ENCODE data around the gene CDH9.

The CDH9 gene, protein sequence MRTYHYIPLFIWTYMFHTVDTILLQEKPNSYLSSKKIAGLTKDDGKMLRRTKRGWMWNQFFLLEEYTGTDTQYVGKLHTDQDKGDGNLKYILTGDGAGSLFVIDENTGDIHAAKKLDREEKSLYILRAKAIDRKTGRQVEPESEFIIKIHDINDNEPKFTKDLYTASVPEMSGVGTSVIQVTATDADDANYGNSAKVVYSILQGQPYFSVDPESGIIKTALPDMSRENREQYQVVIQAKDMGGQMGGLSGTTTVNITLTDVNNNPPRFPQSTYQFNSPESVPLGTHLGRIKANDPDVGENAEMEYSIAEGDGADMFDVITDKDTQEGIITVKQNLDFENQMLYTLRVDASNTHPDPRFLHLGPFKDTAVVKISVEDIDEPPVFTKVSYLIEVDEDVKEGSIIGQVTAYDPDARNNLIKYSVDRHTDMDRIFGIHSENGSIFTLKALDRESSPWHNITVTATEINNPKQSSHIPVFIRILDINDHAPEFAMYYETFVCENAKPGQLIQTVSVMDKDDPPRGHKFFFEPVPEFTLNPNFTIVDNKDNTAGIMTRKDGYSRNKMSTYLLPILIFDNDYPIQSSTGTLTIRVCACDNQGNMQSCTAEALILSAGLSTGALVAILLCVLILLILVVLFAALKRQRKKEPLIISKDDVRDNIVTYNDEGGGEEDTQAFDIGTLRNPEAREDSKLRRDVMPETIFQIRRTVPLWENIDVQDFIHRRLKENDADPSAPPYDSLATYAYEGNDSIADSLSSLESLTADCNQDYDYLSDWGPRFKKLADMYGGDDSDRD

DNA sequence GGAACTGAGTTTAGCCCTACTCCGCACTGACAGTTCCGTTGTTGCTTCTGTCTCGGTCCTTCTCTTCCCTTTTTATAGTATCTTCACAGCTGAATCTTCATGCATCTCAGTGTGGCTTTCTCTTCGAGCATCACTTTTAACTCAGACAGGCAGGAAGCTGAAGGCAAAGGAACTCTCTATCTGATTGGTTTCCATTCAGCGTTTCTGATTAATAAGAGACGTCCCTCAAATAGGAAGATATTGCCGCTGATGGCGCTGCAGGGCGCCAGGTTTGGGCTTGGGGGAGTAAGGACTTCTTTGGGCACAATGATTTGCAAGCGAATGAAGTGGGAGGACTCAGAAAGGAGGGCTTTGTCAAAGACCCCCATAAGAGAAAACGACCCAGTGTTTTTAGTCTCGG is at the start of gene CDH9:
Gene CDH9, minus strand, starts transcription at position 111 of the 400 bp plus-strand sequence. CDS start 50,253 bp downstream, outside the sequence.
- no peak for DNase-seq

DNA sequence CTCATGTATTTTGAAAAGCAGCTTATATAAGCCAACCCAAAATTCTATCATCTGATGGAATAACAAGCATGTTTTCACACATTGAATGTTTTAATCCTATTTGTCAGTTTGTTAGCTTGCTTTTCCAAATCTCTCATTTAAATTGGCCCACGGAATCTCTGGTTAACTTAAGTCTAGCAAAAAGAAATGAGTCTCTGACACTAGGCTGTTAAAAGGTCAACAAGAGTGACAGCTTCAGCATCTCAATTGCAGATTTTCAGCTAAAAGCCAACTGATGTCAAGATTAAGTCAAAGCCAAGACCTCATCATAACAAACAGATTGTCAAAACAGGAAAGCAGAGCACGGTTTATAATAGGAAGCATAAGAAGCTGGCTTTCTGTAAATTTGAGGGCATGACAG is 49.4 kb upstream of the CDH9 start:
- DNase-seq: no peak

DNA sequence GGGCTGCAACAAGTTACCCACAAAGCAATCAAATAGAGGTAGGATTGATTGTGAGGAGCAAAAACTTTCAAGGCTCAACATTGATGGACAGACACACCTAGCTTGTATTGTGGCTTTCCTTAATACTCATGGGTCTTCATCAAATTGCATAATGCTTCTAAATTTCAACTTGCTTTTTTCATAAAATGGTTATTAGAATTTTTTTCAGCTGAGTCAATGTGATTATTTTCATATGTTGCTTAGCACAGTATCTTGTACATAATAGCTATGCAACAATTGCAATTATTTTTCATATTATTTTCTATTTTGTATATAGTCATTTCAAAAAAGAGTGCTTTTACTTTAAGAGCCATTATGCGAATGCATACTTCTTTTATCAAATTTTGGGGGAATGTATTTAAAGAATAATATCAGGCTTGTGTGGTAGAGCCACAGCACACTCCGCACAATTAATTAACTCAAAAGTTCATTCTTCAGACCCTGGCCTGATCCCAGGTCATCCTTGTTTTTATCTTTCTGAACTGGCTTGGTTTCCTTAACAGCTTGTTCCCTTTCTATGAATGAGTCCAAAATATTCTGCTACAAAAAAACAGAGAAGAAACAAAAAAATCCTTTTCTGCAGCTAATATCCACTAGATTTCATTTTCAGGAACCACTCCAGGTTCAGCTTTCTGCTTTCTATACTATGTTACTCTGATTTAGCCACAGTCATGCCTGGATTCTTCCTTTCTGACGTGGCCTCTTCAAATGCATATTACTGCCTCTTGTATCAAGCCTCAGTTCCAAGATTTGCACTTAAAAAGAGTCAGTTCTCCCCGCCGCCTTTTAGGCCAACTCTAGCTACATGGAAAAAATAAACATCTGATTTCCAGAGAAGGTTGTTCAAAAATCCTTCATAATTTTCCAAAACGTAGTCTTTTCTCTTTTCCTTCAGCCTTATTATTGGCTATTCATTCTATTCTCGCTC is 45.3 kb upstream of the CDH9 start:
- no peak for DNase-seq

DNA sequence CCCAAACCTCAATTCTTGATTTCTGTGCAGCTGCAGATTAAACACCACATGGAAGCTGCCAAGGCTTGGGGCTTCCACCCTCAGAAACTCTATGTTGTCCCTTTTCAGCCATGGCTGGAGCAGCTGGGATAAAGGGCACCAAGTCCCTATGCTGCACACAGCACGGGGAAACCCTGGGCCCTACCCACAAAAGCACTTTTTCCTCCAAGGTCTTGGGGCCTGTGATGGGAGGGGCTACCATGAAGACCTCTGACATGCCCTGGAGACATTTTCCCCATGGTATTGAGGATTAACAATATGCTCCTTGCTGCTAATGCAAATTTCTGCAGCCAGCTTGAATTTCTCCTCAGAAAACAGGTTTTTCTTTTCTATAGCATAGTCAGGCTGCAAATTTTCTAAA is 41.8 kb upstream of the CDH9 start:
- no peak for DNase-seq

DNA sequence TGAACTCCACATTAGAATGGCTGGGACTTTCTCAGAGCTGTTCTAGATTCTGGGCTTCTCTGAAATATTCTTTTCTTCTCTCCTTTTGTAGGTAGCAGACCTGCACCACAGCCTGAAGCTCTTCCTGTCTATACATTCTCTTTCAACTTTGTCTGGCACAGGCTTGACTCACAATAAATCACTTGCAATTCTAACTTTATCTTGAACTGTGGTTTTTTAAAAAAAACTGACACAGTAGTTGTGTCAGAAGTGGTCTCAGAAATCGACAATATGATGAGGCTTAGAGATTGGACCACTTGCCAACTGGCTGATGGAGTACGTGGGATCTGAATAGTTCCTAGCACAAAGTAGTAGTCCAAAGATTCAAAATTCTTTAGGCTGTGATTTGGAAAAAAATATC is 24.1 kb upstream of the CDH9 start:
- no peak for DNase-seq

DNA sequence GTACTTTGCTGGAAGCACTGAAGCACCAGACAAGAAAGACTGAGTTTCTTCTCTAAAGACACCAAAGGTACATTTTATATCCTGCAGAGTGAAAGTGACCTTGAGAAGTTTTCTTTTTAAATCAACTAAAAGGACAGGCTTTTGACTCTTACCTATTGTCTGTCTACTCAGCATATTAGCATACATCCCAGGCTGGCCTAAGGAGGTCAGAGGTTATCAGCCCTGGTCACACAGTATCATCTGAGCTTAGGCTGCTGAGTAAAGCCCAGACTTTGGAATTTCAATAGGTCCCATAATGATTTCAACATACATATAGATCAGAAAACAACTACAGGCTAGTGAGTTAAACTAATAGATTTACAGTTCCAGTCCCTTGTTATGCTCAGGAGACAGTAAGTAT is 10.1 kb upstream of the CDH9 start:
- no peak for DNase-seq

DNA sequence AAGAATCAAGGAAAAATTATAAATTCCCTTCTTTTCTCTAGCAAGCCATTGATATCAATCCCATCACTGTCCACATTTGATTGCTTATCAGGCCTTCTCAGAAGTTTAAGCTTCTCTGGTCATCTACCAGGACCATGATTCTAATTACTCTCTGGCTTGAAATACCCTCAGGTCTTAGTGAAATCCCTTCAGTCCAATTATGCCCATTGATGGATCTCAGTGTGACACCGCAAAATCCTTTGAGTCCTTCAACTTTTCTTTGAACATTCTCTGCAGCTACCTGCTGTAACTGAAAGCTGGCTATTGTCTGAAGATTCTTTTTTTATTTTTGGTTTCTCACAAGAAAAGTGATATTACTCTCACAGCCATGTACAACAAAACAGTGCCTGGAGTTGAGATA is 3.0 kb upstream of the CDH9 start:
- no peak for DNase-seq

DNA sequence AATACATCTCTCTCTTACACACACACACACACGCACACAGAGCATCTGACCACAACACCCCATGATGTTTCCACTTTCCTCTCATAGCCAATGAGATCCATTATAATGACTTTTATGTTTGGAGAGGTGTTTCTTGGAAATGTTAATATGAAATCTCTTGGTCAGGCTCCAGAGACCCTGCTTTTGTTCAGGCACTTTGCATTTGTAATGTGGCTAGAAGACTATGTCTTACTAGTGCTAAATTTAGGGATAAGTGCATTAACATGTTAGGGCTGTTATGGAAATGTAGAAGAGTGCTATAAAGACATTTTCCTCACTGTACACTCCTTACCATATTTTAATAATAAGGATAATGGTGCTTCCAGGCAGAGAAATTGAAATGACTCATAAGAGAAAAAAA is 3.8 kb downstream of the CDH9 start:
- no peak for DNase-seq

DNA sequence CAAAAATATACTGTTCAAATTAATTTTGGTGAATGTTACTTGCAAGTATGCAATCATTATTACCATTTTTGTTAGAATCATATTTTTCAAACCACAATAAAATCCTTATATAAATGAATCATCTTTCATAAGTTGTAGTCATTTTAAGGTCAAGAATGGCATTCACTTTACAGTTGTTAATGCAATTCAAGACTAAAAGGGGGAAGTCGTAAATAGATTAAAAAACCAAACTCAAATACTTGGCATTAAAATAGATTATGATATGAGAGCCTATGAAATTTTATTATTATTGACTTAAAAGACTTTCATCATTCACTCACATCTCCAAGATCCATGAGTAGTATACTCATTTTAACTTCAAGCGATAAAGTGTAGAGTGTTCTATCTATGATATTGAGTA is 11.6 kb downstream of the CDH9 start:
- no peak for DNase-seq

DNA sequence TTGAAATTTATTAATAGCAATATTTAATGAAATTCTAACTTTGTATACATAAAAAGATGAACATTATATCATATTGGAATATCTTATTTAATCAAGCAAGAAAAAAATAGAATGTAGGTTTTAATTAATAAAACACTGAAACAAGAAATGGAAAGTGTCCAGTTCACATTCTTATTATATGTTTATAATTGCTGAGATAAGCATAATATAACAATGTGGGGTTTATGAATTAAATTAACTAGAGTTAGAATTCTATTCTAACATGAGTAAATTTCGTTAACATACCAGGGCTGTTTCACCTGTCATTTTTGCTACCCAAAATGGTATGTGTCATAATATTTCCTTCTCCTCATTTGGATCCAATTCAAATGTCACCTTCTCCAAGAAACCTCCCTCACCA is 12.3 kb downstream of the CDH9 start:
- DNase-seq: no peak

DNA sequence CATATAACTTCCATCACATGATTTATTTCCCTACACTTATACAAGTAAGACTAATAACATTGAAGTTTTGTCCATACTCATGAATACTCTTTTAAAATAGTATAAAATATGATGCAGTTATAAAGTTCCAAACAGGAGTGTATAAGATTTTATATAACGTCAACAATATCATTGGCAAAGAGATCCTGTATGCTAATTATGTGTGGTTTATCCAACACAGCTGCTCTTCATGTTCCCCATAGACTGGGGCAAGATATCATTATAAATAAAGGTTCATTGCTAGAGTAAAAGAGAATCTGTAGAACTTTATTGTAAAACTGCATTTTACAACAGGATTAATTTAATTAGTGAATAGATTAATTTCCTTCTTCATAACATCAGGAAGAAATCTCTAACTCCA is 16.9 kb downstream of the CDH9 start:
- no peak for DNase-seq

DNA sequence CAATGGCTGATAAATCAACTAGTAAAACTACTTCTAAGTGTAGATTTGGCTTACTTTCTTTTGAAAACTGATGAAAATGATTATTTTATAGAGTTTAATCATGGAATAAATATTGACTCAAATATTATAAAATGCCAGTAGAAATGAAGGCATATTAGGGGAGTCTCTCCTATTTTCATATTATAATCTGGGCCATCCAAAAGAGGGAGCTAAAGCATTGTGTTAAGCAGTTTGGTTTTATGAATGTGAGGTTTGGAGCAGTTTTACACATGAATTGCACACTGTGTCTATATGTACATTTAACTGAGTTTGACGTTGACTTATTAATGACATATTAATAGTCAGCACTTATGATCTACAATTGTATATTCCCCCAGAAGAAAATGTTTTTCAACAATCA is 17.4 kb downstream of the CDH9 start:
- no peak for DNase-seq

DNA sequence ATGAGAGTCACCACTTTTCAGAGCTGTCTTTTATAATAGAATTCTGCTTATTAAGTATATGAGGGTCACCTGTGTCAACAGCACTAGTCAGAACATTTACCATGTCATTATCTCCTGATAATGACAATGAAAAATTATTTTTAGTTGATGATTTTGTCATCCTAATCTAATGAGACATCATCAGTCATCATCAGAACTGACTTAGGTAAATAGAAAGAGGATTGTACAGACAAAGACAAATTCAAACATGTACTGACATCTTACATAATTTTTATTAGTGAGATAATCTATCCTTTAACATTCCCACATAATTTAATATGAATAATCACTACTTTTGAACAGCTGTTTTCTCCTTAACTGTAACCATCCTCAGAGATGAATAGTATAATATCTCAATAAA is 22.6 kb downstream of the CDH9 start:
- no peak for DNase-seq

DNA sequence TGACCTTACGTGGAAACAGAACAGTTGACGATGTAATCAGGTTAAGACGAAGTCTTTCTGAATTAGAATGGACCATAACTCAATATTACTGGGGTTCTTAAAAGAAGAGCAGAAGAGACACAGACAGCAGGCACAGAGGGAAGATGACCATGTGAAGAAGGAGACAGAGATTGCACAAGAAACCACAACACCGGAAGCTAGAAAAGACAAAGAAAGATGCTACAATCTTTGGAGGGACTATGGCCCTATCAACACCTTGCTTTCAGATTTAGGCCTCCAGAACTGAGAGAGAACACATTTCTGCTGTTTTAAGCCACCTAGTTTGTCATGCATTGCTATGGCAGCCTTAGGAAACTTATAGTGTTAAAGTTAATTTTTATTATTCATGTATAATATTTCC is 27.1 kb downstream of the CDH9 start:
- DNase-seq: no peak

DNA sequence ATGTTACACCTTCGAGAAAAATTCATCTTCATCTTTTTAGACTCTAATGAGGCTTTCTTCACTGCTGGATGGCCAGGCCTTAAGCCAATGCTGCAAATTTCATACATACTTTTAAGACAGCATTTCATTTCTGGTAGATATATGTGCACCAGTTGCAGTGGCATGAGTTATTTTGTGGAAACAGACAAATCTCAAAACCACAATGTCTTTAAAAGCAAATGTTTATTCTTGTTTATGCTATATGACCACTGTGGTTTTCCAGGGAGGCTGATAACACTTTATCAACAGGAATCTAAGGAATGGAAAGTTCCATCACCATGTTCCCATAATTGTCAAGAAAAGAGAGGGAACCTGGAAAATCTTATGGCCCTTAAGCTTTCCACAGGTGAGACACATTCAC is 27.7 kb downstream of the CDH9 start:
- DNase-seq: no peak

DNA sequence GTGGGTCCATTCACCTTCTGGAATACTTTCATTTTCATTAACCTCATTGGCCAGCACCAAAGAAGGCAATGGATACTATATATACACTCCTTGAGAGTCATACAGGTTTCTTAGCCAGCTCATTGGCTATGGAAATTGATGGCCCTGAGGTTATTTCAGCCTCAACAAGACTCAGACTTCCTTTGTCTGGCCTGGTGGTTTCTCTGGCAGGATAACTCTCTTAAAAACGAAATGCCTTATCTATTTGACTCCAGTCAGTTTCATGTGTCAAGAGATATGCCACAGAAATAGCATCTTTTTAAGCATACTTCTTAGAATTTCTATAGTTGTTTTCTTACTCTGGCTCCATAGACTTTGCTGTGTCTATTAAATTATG is 28.9 kb downstream of the CDH9 start:
- DNase-seq: no peak

DNA sequence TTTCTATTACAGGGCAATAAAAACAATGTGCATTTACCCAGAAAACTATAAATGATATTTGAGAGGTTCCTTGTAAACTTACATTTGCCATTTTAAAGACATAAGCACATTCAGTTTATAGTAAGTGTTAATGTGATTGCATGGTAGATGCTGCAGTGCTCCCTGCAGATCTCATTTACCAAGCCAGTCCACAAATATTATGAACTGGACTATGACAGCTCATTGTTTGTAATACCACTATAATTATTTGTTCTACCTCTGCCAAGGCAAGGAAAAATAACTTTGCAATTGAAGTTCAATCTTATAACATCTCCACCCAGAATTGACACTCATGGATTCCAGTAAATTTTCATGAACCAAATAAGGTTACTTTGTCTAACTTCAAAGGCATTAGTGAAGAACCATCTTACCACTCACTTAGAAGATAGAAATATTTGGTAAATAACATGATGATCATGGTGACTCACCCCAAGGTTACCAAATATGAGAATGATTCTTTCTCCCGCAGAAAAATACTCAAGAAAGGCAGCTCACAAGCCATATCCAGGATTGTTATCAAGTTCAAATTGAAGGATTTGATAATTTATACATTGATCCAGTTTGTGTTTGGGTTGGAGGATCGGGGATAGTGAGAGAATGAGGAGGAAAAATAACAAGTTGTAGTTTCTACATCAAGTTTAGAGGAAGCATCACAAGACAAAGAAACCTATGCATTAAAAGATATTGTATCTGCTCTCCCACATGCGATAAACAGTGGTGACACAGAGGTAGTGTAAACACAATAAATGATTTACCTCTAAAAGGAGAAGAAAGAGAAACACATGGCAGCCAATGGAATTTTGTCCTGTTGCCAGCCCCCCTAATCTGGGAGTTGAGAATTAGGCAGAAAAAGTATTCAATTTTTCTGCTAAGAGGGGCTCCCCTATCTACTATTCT is 29.5 kb downstream of the CDH9 start:
- no peak for DNase-seq

DNA sequence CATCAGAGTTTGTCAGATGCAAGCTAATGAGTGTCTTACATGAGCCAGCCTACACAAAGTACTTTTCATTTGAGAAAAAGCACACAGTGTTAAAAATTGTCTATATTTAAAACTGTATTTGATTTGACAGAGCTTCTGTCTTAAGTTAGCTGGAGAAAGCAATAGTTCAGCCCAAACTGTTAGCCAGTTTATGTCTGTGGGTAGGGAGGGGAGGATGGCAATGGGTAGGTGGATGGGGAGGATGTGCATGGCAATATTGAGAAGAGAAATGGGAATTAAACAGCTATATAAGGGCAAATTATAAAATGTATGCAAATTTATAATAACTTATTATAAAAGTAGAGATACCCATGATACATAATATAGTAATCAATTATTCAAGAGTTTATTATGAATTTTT is 31.3 kb downstream of the CDH9 start:
- DNase-seq: no peak

DNA sequence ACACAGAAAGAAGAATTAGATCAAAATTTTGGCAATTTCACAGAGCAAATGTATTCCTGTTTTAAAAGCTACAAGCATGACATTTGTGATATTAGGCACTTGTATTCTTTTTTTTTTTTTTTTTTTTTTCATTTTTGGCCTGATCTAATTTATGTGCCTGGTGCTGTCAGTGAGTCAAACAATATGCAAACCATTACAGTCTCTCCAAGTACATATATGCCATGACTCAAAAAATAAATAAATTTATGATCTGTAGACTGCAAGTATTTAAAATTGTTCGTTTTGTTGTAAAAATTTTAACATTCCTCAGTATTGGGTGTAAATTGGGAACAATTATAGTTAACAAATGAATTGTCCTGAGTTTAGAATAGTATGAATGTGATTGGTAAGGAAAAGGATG is 51.4 kb downstream of the CDH9 start:
- no peak for DNase-seq

DNA sequence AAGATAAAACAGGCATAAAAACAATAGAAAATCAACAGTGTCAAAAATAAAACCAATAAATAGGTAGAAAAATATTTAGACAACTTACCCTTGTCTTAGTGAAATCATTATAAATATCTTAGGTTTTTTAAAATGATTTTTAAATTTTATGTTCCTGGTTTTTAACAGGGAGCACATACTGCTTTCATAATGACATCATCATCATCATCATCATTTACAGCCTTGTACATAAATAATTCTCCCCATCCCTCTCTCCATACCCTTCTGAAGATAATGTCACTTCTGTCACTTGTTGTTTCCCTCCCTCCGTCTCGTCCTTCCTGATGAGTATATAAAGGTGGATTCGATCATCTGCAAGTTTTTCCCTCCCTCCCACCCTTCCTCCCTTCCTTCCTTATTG is 56.6 kb downstream of the CDH9 start:
- no peak for DNase-seq

DNA sequence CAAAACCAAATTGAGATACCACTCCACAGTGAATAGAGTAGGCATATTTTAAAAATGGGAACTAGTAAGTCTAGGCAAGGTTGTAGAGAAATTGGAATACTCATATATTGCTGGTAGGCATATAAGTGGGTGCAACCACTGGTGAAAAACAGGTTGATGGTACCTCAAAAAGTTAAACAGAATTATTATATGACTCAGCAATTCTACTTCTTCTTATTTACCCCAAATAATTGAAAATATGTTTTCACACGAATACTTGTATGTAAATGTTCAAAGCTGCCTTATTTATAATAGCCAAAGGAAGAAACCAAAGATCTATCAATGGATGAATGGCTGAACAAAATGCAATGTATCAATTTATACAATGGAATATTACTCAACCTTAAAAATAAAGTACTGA is 79.1 kb downstream of the CDH9 start:
- DNase-seq: no peak

DNA sequence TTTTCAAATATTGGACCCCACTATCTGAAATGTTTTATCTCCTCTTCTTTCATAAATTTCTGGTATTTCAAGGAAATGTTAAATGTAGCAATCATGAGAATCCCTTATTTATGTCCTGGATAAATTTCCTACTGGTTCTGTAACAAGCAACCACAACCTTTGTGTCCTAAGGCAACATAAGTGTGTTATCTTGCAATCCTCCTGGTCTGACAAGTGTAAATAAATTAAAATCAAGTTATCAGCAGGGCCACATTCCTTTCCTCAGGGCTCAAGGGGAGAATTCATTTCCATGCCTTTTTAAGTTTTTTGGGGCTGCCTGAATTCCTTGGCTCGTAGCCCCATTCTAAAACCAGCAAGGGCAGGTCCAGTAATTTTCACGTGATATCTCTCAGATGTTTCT is 83.2 kb downstream of the CDH9 start:
- DNase-seq: no peak
